SHP77 treated with DMSO at 0.1 percent for 48 hours (cell line): ENCODE measurements around the gene GP9.

Source experiments
- DNase-seq: peaks from one replicate; lab custom pipeline; 2025; lab: John Stamatoyannopoulos, UW

GP9 gene

DNA sequence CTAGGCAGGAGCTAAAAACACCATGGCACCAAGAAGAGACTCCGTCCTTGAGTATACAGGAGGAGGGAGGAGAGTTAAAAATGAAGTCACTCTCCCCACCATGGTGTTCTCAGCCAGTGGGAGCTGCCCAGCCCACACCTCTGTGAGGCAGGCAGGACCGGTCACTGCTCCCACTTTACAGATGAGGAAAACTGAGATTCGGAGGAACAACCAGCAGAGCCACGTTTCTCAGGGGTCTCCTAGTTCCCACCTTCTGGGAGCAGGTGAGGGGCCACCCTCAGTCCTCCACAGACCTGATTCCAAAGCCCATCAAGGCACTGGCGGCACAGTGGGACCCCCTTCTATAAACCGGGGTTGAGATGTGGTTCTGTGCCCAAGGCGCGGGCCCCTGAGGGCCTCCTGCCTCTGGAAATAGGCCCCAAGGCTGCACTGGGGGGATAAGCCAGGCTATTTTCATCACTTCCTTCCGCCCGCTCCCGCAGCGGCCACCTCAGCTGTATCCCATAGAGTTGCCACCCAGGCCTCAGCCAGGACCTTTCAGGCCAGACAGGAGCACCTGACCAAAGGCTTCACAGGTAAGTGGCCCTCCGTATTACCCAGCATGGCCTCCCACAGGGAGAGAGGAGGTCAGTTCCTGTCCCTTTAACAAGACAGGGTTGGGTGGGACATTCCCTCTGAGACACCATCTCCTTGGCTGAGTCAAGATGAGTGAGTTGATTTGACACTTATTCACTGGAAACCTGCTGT is at the start of gene GP9:
TSS of gene GP9 (plus strand) at position 504 of the 747 bp plus-strand sequence. CDS start 961 bp downstream, outside the sequence.
- no peak for DNase-seq

DNA sequence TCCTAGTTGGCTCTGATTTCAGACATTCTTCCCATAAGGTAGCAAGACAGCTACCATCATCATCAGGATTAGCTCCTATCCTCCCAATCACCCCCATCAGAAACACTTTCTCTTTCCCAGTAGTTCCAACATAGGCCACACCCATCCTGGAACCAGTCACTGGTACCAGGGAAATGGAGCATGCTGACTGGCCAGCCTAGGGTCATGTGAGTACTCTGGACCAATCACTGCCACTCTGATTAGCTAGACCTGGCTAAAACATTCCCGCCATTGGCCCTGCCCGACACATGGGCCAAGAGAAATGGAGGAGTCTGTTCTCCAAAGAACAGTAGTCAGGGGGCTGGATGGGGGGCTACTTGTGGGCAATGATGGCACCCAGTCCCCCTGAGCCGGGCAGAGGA is 47.1 kb upstream of the GP9 start:
- no peak for DNase-seq

DNA sequence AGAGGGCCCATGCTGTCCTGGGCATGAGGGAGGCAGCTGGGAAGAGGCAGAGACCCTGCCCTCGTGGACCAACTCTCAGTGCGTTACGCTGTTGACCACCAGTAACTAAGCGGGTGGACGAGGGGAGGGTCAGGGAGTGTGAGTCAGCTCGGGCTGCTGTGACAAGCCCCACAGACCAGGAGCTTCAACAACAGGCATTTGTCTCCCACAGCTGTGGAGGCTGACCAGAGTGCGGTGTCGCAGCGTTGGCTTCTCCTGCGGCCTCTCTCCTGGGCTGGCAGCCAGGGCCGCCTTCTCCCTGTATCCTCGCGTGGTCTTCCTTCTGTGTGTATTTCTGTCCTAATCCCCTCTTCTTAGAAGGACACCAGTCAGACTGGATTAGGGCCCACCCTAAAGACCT is 46.4 kb upstream of the GP9 start:
- no peak for DNase-seq

DNA sequence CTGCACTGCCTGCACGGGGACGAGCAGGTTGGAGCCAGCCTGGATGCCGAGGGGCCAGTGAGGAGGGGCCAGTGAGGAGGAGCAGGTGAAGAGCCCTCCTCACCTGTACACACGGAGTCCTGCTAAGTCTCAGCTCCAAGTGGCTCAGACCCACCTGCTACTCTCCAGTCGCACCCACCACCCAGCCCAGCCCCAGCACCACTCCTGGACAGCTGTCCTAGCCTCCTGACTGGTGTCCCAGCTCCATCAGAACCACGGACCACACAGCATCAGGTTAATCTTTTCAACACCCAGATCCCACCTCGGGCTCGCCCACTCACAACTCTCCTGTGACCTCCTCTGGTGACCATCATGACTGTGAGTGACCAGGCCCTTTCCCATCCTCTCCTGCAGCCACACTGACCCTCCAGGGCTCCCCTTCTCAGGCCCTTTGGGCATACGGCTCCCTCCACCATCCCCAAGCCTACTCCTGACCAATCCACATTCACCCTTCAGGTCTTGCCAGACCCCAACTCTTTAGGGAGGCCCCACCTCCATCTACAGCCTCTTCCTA is 45.7 kb upstream of the GP9 start:
- no peak for DNase-seq

DNA sequence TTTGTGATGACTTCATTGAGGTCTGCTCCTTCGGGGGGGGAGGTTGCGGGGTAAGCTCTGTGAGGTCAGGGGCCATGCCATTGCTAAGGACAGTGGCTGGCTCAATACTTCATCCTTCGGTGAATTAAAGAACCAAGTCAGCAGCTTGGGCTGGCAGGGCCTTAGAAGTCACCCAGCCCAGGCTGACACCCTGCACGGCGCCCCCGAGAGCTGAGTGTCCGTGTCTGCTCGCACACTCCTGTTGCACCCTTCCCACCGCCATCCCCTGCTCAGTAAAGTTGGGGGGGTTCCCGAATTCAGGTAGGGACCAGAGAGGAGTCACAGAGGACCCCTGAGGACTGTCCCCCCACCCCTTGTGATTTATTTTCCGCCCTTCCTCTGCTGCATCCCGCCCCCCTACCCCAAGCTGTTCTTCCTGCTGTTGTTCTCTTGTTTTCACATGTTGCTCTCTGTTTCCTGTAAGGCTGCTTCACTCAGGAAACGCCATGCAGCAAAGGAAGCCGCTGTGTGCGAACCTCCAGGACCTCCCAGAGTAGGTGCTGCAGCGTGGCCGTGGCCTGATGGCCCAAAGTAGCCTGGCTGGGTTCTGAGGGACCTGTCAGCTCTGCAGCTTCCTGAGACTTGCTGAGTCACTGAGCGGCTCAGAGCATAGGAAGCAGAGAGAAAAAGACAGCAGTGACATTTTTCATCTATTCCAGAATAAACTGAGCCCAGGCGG is 45.0 kb upstream of the GP9 start:
- no peak for DNase-seq

DNA sequence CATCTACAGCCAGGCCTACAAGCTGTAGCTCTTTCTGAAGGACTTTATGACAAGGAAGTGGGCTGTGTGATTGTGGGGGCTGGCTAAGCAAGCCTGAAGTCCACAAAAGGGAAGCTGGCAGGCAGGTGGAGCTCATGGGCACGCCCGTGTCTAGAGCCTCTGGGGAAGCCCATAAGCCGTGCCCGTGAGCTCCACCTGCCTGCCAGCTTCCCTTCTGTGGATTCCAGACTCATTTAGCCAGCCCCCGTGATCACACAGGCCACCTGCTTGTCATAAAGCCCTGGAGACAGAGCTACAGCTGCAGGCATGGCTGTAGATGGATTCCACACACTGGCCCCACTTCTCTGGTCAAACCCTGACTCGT is 44.2 kb upstream of the GP9 start:
- DNase-seq: peak; percentile 91

DNA sequence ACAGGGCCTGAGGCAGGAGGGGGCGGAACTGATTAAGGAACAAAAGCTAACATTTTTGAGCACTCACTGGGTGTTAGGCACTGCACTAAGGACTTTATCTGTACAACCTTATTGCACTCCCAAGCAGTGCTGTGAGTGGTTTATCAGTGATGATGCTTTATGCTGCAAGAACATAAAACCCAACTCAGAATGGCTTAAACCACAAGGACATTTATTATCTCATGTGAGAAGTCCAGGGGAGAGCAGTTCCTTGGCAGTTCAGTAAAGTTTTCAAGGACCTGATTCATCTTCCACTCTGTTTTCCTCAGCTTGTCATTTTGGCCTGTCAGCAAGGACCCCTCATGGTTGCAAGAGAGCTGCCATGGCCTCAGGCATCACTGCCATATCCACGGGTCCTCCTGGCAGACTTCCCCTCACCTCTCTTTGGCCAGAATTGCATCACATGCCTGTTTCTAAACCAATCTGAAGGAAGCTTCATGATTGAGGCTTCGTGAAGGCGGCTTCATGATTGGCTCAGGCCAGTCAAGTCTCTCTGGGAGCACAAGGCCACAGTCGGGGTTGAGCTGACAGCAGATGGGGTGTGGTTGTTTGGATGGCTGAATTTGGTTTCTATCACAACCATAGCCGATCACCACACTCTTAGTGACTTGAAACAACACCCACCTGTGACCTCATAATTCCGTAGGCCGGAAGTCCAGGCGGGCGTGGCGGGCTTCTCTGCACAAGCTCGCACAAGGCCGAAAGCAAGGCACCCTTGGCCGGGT is 43.7 kb upstream of the GP9 start:
- no peak for DNase-seq

DNA sequence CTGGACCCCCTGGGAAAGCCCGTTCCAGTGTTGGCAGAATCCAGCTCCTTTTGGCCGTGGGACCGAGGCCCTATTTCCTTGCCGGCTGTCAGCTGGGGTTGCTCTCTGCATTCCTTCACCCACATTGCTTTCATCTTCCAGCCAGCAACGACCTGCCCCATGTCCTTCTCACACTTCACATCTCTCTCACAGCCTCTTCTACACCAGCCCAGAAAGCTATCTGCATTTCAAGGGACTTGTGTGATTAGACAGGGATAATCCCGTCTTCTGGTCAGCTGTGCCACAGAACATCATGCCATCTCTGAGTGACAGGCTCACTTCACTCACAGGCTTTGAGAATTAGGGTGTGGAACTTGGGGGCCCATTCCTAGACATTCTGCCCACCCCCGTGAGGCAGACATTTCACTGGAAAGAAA is 43.1 kb upstream of the GP9 start:
- no peak for DNase-seq

DNA sequence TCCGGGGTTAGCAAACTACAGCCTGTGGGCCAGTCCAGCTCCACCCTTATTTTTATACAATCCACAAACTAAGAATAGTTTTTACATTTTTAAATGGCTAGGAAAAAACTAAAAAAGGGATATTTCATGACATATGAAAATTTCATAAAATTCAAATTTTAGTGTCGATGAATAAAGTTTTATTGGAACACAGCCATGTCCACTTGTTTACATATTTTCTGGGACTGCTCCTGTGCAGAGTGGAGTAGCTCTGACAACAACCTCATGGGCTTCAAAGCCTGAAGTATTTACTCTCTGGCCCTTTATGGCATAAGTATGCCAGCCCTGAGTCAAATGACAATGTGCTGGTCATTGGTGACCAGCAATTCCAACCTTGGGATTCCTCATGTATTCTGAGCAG is 42.3 kb upstream of the GP9 start:
- no peak for DNase-seq

DNA sequence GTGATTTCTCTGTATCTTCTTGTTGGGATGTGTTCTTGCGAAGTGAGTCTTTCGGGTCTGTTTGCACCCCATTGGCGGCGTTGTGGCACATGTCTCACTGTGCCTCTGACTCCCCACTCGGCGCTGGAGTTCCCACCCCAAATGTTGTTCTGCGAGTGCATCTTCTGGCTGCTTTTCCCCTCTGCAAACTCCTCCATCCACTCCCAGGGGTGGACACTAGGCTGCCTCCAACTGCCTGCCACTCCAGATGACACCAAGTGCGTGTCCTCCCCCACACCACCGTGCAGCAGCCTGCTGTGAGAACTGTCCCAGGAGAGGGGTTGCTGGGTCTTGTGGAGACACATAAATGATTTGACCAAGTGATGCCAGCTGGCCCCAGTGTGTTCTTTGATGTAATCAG is 41.8 kb upstream of the GP9 start:
- DNase-seq: no peak

DNA sequence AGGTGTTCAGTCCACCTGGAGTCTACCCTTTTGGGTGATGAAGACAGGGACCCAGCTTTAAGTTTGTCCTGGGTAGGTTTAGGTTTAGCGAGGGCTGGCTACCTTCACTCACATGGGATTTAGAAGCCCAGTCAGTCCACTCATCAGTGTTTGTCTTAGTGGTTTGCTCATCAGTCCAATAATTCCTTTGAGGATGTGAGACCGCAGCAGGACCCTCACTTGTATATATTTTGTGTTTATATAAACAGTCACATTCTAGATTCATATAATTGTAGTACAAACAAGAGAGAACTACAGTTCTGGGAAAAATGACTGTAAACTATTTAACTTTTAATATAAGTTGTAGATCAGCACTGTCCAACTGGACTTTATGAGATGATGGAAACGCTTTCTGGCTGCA is 41.3 kb upstream of the GP9 start:
- DNase-seq: no peak

DNA sequence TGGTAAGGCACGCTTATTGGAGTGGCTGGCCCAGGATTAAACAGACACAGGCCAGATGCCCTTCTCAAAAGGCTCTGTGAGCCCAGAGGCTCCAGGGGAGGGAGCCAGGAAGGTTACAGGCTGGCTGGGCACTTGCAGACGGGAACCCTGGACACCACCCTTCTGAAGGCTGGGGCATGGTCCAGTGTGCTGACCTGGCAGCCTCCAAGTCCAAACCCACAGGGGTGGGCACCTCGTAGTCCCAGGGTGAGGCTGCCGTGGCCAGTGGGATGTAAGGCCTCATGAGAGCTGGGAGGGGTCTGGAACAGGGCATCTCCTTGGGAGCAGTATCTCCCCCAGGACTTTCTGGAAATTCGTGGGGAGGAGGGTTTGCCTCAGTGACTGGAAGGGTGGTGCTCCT is 39.9 kb upstream of the GP9 start:
- no peak for DNase-seq

DNA sequence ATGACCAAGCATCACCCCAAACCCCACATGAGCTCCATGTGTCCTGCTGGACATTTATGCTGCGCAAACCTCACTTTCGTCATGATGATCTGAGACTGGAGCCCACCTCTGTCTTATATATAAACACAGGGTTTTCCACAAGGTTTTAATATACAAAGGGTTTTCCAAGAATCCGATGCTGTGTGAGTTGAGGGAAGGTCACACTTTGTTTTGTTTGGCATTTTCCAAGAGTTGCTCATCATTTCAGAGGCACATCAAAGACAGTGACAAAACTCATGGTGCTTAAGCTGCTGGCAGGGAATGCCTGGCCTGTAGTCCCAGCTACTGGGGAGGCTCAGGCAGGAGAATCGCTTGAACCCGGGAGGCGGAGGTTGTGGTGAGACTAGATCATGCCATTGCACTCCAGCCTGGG is 39.4 kb upstream of the GP9 start:
- no peak for DNase-seq

DNA sequence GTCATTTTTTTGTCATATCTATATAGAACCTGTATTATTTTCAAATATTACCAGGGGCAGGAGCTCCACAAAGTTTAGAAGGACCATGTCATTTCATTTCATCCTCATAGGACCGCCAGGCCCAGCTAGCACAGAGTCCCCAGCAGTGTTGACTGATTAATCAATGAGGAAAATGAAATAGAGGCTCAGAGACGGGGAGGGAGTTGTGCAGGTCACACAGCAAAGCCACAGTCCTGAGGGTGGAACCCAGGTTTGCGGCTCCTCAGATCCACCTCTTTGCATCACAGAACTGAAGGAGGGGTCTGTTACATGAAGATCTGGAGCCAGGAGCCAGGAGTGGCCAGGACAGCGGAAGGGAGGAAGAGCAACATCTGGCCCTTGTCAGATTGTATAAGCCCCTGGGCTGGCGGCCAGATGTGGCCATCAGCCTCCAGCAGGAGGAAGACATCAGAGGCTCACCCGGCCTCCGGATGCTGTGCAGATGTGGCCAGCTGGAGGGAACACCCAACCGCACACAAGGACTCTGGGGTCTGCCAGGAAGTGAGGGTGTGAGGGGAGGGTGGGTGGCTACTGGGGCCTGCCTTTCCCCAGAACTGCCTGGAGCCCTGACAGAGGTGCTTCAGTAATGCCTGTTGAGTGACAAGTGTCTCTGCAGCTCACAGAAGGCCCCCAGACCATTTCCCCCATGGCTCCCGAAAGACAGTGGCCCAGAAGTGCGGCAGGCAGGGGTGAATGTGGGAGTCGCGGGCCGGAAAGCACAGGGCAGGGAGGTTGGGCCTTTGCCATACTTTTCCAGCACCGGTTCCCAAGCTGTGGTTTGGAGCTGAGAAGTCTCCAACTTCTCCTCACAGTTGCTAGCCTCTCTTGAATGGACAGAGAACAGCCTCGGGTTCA is 38.2 kb upstream of the GP9 start:
- no peak for DNase-seq

DNA sequence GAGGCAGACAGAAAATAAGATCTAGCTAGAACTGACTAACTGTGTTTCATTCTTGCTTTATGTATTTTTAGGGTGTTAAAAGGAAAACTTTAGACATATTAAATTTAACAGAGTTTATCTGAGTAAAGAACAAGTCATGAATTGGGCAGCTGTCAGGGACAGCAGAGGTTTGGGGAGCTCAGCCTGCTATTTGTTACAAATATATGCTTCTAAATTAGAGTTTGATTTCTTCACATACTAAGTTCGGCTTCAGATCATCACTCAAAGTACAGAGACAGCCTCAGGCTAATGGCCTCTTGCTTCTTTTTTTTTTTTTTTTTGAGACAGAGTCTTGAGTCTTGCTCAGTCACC is 37.6 kb upstream of the GP9 start:
- no peak for DNase-seq

DNA sequence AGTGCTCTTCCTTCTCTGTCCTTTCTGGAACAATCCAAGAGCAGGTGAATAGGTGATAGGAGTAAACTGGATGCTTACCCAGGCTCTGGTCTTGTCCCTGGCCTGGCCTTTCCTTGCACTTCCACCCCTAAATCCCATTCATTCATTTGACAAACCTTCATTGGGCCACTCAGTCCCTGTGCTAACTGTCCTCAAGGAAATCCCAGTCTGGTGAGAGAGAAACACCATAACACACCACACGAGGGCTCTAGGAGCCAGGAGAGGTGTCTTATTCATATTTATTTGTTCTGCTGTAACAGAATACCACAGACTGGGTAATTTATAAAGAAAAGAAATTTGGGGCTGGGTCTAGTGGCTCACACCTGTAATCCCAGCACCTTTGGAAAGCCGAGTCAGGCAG is 36.7 kb upstream of the GP9 start:
- DNase-seq: no peak

DNA sequence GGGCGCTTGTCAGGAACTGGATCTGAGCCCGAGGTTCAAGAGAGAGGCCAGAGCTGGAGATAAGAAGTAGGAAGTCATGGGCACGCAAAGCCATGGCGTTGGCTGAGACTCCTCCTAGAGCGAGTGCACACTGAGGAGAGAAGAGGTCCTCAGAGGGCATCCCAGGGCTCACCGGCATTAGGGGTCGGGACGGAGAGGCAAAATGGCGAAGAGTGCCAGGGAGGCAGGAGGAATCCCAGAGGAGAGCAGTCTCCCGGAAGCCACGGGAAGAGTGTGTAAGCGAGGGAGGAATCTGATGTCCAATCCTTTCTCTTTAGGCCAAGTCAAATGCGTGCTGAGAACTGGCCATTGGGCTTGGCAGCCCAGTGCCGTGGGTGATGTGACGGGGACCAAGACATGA is 35.5 kb upstream of the GP9 start:
- no peak for DNase-seq

DNA sequence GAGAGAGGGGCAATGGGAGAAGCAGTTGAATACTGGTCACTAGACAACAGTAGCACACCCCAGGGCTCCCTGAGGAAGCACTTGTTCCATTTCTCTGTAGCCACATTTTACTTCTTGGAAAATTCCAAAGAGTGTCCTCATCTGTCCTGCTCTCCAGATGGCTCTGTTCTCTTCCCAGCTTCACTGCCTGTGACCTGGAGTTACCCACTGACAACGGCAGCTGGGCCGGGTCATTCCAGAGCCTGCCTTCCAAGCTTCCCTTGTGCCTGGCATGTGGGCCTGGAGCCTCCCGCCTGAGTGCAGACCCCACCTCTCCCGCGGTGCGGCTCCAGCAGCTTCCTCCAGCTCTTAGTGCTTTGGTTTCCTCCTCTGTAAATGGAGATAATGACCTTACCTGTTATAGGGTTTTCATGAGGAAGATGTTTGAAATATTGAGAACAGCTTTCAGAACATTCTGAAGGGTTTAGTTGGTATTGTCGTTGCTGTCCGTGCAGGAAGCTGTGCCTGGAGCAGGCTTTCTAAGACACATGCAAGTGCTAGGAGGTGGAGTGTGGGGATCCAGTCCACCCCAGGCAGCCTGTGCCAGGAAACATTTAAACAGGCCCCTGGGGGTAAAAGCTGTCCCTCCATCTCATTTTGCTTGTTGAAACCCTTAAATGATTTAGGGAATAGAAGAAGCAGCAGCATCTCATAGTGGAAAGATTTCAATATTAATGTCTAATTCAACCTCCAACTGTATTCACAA is 34.7 kb upstream of the GP9 start:
- no peak for DNase-seq

DNA sequence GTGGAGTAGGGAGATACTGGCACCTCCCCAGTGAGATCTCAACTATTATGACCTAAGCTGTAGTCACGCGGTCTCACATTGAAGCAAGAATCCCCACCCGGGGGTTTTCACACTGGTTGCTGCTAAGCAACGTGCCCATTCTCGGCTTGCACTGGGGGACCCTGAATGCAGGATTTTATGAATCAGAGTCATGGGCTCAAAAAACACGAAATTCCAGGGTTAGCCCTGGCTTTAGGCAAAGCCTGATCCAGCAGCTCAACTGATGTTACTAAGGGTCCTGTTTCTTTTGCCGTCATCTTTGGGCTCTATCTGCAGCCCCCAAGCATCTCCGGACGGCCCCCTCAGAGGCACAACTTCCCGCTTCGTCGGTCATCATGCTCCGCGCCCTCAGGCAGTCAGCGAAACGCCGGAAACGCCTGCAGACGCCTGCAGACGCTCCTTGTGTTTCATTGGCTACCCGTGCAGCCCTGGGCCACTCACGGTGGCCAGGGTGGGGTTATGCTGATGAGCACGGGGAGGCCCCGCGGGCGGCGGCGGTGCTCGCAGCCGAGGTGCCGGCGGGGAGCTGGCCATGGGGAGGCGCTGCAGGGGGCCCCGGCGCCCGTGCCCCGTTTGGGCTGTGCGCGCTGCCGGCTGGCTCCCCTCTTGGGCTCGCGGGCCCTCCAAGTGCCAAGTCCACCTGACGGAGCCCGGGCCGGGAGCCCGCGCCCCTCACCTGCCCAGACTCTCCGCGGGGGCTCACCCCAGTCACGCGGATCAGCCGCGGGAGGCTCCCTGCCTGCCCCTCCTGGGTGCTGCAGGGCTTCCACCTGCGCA is 33.6 kb upstream of the GP9 start:
- peak; percentile 46 for DNase-seq

DNA sequence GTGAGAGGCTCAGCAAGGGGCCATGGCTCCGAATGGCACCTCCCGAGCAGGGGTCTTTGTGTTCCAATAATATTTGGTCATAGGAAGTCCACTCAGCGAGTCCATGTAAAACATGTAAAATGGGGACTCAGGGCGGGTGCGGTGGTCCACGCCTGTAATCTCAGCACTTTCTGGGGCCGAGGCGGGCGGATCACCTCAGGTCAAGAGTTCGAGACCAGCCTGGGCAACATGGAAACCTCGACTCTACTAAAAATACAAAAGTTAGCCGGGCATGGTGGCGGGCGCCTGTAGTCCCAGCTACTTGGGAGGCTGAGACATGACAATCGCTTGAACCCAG is 33.1 kb upstream of the GP9 start:
- DNase-seq: no peak
